Endothelial cell of umbilical vein (primary cell): ENCODE data around the gene OR10D3. TPM values are rescaled to one million over a fixed set of nuclear protein-coding genes. Genes with fewer than 3 reads are reported as not detected.

Experiments used
- BruUV-seq: library from RNA; stranded (reverse); fragments of 400-500 nt; replicated peaks from 2 replicates; lab custom pipeline; 2021; lab: Mats Ljungman, UMichigan
- CTCF ChIA-PET: fragments of 300-600, 350-600 bp; sonication (Branson Sonifier 250); formaldehyde crosslinking; loops from one replicate; lab custom pipeline; 2021; ENCODE audit warnings: antibody characterized with exemption, inconsistent platforms; lab: Charles Lee
- POLR2A ChIA-PET: fragments of 300-600, 350-600 bp; sonication (Branson Sonifier 250); formaldehyde crosslinking; loops from one replicate; lab custom pipeline; 2021; ENCODE audit warnings: antibody characterized with exemption, inconsistent platforms; lab: Charles Lee
- DNase-seq: peaks from one replicate; pipeline ENCODE4 v3.0.0-alpha.2; 2011; ENCODE audit warnings: low read depth, low spot score
- FAIRE-seq: peaks from 2 replicates; lab custom pipeline; 2011; peaks lifted over from hg19 to GRCh38; lab: Jason Lieb, UNC
- H2AFZ ChIP-seq: 2 replicates; pipeline ENCODE4 v1.6.0; 2012; ENCODE audit warnings: low read depth, low read length, control low read depth, inconsistent platforms
- H3K27ac ChIP-seq: 2 replicates; pipeline ENCODE4 v1.5.1; 2011; ENCODE audit warnings: low read depth, mild to moderate bottlenecking, control low read depth, low read length, moderate library complexity; ENCODE audit not compliant: insufficient read depth
- H3K27me3 ChIP-seq, 2 experiments: 2 replicates each; pipeline versions ENCODE4 v1.6.0 to v1.6.1; 2011; ENCODE audit warnings: low read length in 2 of 2, mixed read lengths in 1 of 2; ENCODE audit not compliant: control insufficient read depth in 2 of 2, insufficient read depth in 2 of 2
- H3K36me3 ChIP-seq, 2 experiments: 2 replicates in 1 of 2; 3 replicates in 1 of 2; pipeline ENCODE4 v1.5.1; 2011; ENCODE audit warnings: low read length in 2 of 2, mild to moderate bottlenecking in 1 of 2, moderate library complexity in 1 of 2; ENCODE audit not compliant: control insufficient read depth in 2 of 2, insufficient read depth in 2 of 2; ENCODE audit errors: extremely low read depth in 1 of 2
- H3K4me1 ChIP-seq: 3 replicates; pipeline ENCODE4 v1.5.1; 2011; ENCODE audit warnings: mild to moderate bottlenecking, low read length; ENCODE audit not compliant: control insufficient read depth, insufficient read depth; ENCODE audit errors: extremely low read depth
- H3K4me2 ChIP-seq: 2 replicates; pipeline ENCODE4 v1.6.1; 2011; ENCODE audit warnings: low read length, control low read depth, mixed read lengths; ENCODE audit not compliant: insufficient read depth
- H3K4me3 ChIP-seq, 3 experiments: fragments of 200-600 bp in 1 of 3; sonication (generic), shearing (Covaris generic) in 1 of 3; replicated peaks in 1 of 3; 2 replicates each; pipeline ENCODE4 v1.5.1; 2011 to 2016; ENCODE audit warnings: control low read depth in 3 of 3, low read length in 3 of 3, mild to moderate bottlenecking in 2 of 3, inconsistent platforms in 1 of 3, low read depth in 1 of 3, moderate library complexity in 1 of 3; ENCODE audit not compliant: insufficient read depth in 1 of 3
- H3K79me2 ChIP-seq: 2 replicates; pipeline ENCODE4 v1.6.0; 2012; ENCODE audit warnings: low read length, inconsistent platforms; ENCODE audit not compliant: control insufficient read depth, insufficient read depth
- H3K9ac ChIP-seq: replicated peaks from 2 replicates; pipeline ENCODE3; 2011; ENCODE audit warnings: low read length, control low read depth; ENCODE audit not compliant: insufficient read depth; ENCODE audit errors: extremely low read depth
- H3K9me1 ChIP-seq: replicated peaks from 3 replicates; pipeline ENCODE4 v1.6.0; 2011; ENCODE audit warnings: mild to moderate bottlenecking, low read length; ENCODE audit not compliant: control insufficient read depth, insufficient read depth; ENCODE audit errors: extremely low read depth
- H3K9me3 ChIP-seq: replicated peaks from 2 replicates; pipeline ENCODE4 v1.5.1; 2012; ENCODE audit warnings: low read length, inconsistent platforms; ENCODE audit not compliant: control insufficient read depth, insufficient read depth
- H4K20me1 ChIP-seq: replicated peaks from 2 replicates; pipeline ENCODE3; 2011; ENCODE audit warnings: mild to moderate bottlenecking, low read length; ENCODE audit not compliant: control insufficient read depth, insufficient read depth; ENCODE audit errors: extremely low read depth
- EZH2 ChIP-seq: IDR thresholded peaks from 2 replicates; pipeline ENCODE4 v1.6.1; 2012; ENCODE audit warnings: borderline replicate concordance, low read depth, mild to moderate bottlenecking, moderate library complexity, low read length, inconsistent platforms; ENCODE audit not compliant: severe bottlenecking
- FOS ChIP-seq: IDR thresholded peaks from 2 replicates; pipeline ENCODE4 v1.6.1; 2011; ENCODE audit warnings: mild to moderate bottlenecking, low read length, moderate library complexity, borderline replicate concordance; ENCODE audit not compliant: insufficient read depth
- GATA2 ChIP-seq: IDR thresholded peaks from 2 replicates; pipeline ENCODE4 v1.7.0; 2011; ENCODE audit warnings: low read depth, mild to moderate bottlenecking, moderate library complexity, mixed read lengths, low read length; ENCODE audit not compliant: insufficient read length, insufficient read depth
- JUN ChIP-seq: IDR thresholded peaks from 2 replicates; pipeline ENCODE4 v1.6.1; 2011; ENCODE audit warnings: borderline replicate concordance, low read depth; ENCODE audit not compliant: insufficient read length, insufficient read depth
- MYC ChIP-seq: IDR thresholded peaks from one replicate; pipeline ENCODE4 v1.6.1; 2011; ENCODE audit warnings: mild to moderate bottlenecking, low read depth, low read length
- POLR2A ChIP-seq: IDR thresholded peaks from 2 replicates; pipeline ENCODE4 v1.6.1; 2012; ENCODE audit warnings: low read depth, mild to moderate bottlenecking, control low read depth, low read length
- POLR2AphosphoS5 ChIP-seq: IDR thresholded peaks from 2 replicates; pipeline ENCODE4 v1.6.1; 2012; ENCODE audit warnings: low read depth, mild to moderate bottlenecking, control low read depth, low read length, moderate library complexity; ENCODE audit not compliant: insufficient read depth
- dilution Hi-C: fragments of 300-500 bp; cut with MboI; formaldehyde crosslinking; loops from one replicate; pipeline ENCODE4 v1.15.0; 2019; ENCODE audit warnings: low sequenced_read_pairs; ENCODE audit not compliant: extremely low pct_ligation_motif_present
- intact Hi-C: fragments of 100-400 bp; cut with micrococcal nuclease; formaldehyde crosslinking; loops from one replicate; pipeline ENCODE4 v1.10.0; 2022
- polyA plus RNA-seq, 4 experiments: library from polyadenylated mRNA; depleted of rRNA in 3 of 4; stranded (reverse) in 3 of 4; unstranded in 1 of 4; fragments of >200 nt; gene quantifications; 2 replicates each; pipeline versions ENCODE4 v1.2.1 to v1.2.3, GENCODE V29; 2011 to 2012; ENCODE audit warnings: missing spikeins in 1 of 4
- total RNA-seq: library from RNA; stranded (reverse); gene quantifications from 2 replicates; pipeline ENCODE4 v1.2.3, GENCODE V29; 2021
- TF ChIP-seq, protein P1 (sequence below): IDR thresholded peaks from 2 replicates; pipeline ENCODE4 v1.6.1; 2011; ENCODE audit not compliant: insufficient read depth, insufficient read length
- TF ChIP-seq, protein P2 (sequence below), 2 donors: IDR thresholded peaks; 1 replicate in 1 of 2; 2 replicates in 1 of 2; pipeline ENCODE4 v1.5.1; 2011; ENCODE audit warnings: low read length in 2 of 2, mild to moderate bottlenecking in 2 of 2, moderate library complexity in 2 of 2, control low read depth in 1 of 2, inconsistent platforms in 1 of 2, low read depth in 1 of 2; ENCODE audit not compliant: insufficient read depth in 1 of 2; ENCODE audit errors: extremely low read depth in 1 of 2

The OR10D3 gene
- total and polyA plus RNA-seq, 2 donors (not counting 3 experiments of a cell fraction or from before 2014, with no cell fraction given), result not detected

DNA sequence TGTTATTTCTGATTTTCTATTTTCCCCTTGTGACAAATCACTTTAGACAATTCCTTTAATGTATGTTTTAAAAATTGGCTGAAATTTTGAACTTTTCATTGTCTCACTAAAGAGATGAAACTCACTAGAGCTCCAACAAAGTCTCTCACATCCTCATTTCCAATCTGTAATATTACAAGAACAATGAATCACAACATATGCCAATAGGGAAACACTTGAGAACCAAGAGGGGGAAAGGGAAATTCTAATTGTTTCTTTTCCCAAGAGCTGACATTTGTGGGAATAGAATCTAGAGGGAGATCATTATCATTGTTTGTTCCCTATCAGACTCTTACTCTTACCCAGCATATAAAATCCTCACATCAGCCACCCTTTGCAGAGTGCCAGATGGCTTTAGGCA, 28.2 kb downstream of the OR10D3 start:
- CTCF ChIA-PET, result interaction anchor here (0.8 to 1.2 kb wide), 2 partner anchors 16 to 140 kb away, joined by 3 read pairs; no protein-coding TSS in a partner anchor
- intact Hi-C loops (no loop called here), dilution Hi-C loops (no loop called here)
- Histone ChIP-seq H4K20me1 (no peaks in the 10 kb centered on the region), H3K9ac (no peak overlapping the region), H3K4me3 (no peak overlapping the region), H3K4me2 (no peak overlapping the region), H3K4me1 (no peaks in the 10 kb centered on the region), H3K27me3 (peaks cover 0 to 1% of the 10 kb centered on the region in 2 experiments), H3K9me1 (no peaks in the 10 kb centered on the region), H3K79me2 (no peaks in the 10 kb centered on the region), H2AFZ (no peak overlapping the region), H3K9me3 (no peaks in the 10 kb centered on the region), H3K27ac (no peak overlapping the region), H3K36me3 (no peaks in the 10 kb centered on the region)
- POLR2A ChIA-PET, result no interaction called here
- FAIRE-seq, result no peak
- no peak for TF ChIP-seq FOS
- no peak for DNase-seq
- no TSS peak for BruUV-seq

DNA sequence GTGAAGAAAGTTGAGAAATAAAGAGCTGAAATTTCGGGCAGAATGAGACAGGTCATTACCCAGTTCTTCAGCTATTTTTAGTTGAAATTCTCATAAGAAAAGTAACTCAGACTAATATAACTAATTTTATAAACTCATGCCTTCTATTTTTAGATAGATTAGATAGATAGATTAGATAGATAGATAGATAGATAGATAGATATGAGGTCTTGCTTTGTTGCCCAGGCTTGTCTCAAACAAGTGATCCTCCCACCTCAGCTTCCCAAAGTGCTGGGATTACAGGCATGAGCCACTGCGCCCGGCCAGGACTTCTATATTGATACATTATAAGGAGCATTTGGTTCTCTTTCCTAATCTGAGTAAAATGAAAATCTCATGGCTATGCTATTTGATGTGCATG, 30.9 kb downstream of the OR10D3 start:
- H3K9me3 ChIP-seq, result no peaks in the 10 kb centered on the region
- no TSS peak for BruUV-seq
- ChIA-PET CTCF (interaction anchor here (1.1 kb wide), 1 partner anchor 27 kb away, joined by 4 read pairs; the partner anchor contains the start of gene OR8G1), POLR2A (no interaction called here)
- intact Hi-C loops, result no loop called here
- TF ChIP-seq MYC (no peak), FOS (no peak), EZH2 (no peak), JUN (no peak), POLR2AphosphoS5 (no peak), POLR2A (no peak), GATA2 (no peak)
- TF ChIP-seq, protein P1, sequence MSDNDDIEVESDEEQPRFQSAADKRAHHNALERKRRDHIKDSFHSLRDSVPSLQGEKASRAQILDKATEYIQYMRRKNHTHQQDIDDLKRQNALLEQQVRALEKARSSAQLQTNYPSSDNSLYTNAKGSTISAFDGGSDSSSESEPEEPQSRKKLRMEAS, result no peak
- TF ChIP-seq, protein P2, sequence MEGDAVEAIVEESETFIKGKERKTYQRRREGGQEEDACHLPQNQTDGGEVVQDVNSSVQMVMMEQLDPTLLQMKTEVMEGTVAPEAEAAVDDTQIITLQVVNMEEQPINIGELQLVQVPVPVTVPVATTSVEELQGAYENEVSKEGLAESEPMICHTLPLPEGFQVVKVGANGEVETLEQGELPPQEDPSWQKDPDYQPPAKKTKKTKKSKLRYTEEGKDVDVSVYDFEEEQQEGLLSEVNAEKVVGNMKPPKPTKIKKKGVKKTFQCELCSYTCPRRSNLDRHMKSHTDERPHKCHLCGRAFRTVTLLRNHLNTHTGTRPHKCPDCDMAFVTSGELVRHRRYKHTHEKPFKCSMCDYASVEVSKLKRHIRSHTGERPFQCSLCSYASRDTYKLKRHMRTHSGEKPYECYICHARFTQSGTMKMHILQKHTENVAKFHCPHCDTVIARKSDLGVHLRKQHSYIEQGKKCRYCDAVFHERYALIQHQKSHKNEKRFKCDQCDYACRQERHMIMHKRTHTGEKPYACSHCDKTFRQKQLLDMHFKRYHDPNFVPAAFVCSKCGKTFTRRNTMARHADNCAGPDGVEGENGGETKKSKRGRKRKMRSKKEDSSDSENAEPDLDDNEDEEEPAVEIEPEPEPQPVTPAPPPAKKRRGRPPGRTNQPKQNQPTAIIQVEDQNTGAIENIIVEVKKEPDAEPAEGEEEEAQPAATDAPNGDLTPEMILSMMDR (IDR thresholded peaks at IDR 0.05; ENCODE audit: extremely low read depth in 1 of 2, insufficient read depth in 1 of 2, low read depth in 1 of 2, low read length in 2 of 2), result no peak
- H3K4me3 ChIP-seq, result no peak overlapping the region
- no peaks in the 10 kb centered on the region for H3K9me1 ChIP-seq
- no peak overlapping the region for H2AFZ ChIP-seq
- no peak overlapping the region for H3K4me2 ChIP-seq
- H3K79me2 ChIP-seq, result no peaks in the 10 kb centered on the region
- dilution Hi-C loops, result no loop called here
- DNase-seq, result no peak
- H4K20me1 ChIP-seq, result no peaks in the 10 kb centered on the region
- H3K27ac ChIP-seq, result no peak overlapping the region
- peaks cover 0 to 1% of the 10 kb centered on the region in 2 experiments for H3K27me3 ChIP-seq
- no peak overlapping the region for H3K9ac ChIP-seq
- H3K4me1 ChIP-seq, result no peaks in the 10 kb centered on the region
- H3K36me3 ChIP-seq, result no peaks in the 10 kb centered on the region
- no peak for FAIRE-seq
